GM18502 (cell line): Measurements from ENCODE around the gene AURKA.

ENCODE experiments used
- ATAC-seq: cut with Tn5 transposase; IDR thresholded peaks from one replicate; pipeline ENCODE4 v1.9.1; 2021; ENCODE audit warnings: mild to moderate bottlenecking; ENCODE audit not compliant: unreplicated experiment, poor library complexity

AURKA gene

DNA sequence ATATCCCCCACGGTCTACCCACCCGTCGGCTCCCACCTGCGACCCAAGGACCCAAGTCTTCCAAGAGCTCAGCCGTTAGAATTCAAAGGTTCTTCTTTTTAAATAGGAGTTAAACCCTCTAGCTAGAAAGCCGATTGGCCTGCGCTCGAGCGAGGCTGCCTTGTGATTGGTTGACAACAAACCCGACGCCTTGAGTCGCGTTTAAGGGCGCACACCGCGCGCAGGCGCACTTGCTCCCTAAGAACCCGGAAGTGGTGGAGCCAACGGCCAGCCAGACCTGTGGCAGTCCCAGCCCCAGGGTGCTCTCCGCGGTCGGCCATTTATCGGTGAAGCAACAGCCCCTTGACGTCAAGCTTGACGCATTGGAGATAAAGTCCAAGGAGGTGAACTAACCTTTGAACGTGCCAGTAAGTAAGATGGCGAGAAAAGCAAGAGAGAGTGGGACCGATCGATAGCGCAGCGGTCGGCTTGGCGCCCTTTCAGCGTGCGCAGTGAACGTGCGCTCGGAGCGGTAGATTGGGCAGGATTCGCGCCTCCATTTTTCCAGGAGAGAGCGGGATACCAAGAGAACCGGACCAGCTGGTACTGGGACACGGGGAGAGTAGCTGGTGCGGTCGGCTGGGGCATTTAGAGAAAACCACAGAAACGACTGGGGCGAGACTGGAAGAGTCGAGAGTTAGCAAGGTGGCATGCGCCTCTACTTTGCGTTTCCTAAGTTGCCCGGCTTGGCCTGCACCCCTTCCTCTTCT, at the start of gene AURKA, which contains the start of gene CSTF1:
Gene AURKA (minus strand): TSS at position 84 of the 749 bp plus-strand sequence. CDS start 4,018 bp downstream, outside the sequence.
Gene CSTF1 (plus strand): TSS at position 514 of the 749 bp plus-strand sequence. CDS start 2,908 bp downstream, outside the sequence.
- peak; percentile 92 for ATAC-seq

DNA sequence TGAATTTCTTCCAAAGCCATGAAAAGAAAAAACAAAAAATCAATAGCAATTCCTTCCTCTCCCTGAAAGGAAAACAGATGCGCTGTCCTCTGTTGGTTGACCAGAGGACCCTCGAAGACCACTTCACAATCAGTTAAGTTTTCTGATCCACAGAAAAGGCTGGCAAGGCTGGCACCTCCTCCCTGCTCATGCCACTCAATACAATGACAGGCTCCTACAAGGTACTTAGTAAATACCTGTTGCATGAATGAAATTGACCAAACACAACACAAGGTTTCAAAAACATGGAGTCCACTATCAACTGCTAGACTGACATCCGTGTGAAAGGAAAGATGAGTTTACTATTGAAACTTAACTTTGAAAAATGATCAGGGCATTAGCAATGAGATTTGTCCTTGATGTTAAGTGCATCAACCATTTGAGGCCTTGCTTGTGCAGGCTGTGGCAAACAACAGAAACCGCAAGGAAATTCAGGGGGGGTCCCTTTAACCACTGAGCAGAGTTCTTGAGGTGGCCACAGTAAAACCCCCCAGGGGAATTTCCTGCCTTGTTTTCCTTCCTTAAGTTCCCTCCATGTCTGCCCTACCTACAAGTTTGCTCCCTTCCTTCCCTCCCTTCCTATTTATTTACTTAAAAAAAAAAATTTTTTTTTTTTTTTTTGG, 48.5 kb upstream of the AURKA start:
- peak; percentile 74 for ATAC-seq

DNA sequence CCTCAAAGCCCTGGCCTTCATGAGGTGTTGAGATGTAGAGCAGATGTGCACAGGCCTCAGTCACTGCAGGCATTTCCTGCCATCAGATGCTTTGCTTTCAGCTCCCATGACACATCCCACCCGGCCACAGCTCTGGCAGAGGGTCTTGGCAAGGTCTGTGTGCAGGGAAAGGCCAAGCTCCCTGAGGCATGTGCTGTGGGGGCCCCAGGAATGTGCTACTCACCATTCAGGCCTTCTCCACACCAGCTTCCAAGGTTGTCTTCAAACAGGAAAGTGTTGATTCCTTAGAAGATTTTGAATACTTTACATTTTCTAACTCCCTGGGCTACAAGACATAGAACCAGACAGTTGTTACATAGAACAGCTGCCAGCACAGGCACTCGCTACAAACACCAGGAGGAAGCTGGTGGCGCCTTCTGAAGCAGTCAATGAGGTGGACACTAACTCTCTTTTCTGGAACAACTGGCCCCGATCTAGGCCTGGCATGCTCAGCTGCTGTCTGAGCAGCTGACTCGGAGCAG, 47.8 kb upstream of the AURKA start:
- ATAC-seq, result no peak

DNA sequence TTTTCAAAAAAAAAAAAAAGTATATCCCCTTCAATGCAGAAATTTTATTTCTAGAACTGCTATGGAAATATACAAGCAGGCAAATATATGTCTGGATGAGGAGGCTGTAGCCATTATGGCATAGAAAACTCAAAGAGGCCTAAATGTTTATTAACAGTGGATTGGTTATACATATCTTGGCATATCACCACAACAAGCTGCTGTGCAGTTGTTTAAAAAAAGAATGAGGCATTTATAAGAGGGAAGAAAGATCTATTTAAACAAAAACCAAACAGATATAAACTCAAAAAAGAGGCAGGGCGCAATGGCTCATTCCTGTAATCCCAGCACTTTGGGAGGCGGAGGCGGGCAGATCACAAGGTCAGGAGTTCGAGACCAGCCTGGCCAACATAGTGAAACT, 46.3 kb upstream of the AURKA start:
- ATAC-seq, result no peak

- ATAC-seq, result no peak
Measured at GRCh38 chr20:56437196-56437960, 45.4 kb upstream of the AURKA start.

- no peak for ATAC-seq
Measured at GRCh38 chr20:56433880-56434255, 41.9 kb upstream of the AURKA start.

DNA sequence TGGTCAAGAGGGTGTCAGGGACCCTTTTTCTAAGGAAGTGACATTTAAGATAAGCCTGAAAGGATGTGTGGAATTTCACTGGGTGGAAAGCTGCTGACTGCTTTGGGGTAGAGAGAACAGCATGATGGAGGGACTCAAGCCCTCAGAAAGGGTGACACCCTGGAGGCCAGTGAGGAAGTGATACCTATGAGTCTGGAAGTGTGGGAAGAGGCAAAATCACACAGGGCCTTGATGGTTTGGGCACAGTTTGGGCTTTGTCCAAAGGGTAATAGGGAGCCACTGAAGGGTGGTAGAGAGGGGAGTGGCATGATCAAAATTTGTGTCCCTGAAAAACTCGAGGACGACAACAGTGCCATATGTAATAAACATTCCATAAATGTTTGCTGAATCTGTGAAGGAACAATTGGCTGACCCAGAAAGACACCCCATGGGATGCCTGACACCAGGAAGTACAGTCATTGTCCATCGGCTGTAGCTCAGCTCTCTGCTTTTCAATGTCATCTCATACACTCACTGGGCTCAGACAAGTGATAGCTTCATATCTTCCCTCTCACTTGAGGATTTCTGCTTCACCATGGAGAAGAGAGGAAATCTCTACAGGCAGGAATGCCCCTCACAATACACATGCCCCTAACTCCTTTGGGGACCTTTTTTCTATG, 41.3 kb upstream of the AURKA start:
- no peak for ATAC-seq

- ATAC-seq, result no peak
Measured at GRCh38 chr20:56431471-56431870, 39.5 kb upstream of the AURKA start.

DNA sequence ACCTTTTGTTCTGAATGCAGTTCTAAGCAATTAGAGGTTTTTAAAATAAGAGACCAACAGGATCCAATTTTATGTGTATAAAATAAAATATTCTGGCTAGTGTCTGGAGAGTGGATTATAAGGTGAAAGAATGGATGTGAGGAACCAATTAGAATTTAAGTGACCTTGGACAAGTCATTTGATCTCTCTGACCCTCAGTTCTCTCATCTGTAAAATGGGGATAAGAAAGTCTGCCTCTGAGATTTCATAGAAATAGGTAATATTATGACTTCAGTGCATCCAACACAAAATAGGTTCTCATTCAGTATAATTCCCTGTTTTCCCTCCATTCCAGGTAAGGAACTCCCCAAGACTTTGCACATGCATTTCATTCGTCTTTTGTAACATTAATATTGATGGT, 38.9 kb upstream of the AURKA start:
- ATAC-seq, result no peak

DNA sequence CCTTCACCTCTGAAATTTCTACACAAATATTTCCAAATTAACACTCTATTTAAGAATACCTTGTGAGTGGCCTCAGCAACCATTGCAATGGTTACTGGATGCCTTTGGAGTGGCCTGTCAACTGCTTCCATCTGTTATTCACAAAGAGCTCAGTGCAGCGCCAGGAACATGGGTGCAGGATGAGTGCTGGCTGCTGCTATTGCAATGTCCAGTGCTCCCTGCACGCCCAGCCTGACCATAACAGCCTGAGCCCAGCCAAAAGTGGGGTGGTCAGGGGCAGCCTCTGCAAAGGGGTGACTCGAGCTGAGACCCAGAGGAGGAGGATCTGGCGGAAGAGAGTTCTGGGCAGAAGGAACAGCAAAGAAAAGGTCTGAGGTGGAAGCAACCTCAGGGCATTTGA, 38.4 kb upstream of the AURKA start:
- ATAC-seq, result no peak

DNA sequence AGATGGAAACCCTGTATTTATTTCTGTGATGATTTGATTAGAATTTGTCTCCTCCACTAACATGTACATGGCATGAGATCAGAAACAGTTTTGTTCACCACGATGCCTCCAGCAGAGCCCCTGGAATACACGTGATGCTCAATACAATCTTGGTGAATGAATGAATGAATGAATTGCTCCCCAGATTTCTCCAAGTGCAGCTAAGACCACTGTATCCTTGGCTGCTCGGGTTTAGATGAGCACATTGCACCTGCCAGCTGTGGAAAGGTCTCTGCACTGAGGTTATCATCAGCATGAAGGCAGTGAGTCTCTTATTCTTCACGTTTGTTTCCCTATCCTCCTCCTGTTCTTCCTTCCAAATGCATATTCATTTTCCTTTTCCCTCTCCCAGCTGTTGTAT, 37.9 kb upstream of the AURKA start:
- no peak for ATAC-seq

DNA sequence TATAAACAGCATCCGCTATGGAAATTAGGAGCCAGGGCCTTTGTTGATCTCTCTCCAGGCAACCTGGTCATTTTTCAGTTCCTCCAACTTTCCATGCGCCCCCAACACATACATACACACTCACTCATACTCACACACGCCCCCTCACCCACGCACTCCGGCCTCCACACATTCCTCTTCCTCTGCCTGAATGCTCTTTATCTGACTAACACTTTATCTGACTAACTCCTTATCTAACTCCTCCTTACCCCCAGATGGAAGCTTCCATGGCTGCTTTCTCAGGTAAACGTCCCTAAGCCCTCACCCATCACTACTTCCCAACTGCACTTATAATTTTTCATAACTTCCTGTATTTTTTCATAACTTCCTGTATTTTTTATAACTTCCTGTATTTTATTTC, 37.5 kb upstream of the AURKA start:
- no peak for ATAC-seq

GRCh38 chr20:56428881-56429280, 36.9 kb upstream of the AURKA start:
- no peak for ATAC-seq

DNA sequence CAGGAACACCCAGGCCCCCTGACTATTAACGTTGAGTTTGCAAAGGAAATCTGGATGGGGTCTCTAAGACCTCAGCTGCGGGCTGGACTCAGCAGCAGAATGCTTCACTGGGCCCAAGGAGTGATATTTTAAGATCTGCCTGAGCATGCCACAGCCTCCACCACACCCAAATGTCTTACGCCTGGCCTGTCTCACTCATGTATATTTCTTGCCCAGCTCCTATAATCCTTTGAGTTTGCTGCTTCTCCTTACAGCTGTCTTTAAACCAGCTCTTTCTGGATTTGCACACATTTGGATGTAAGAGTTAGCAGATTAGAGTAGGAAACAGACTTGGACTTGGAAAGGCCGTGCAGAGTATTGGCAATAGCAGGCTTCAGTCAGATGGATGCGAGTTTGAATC, 36.4 kb upstream of the AURKA start:
- ATAC-seq, result no peak

- no peak for ATAC-seq
Measured at GRCh38 chr20:56427797-56428196, 35.8 kb upstream of the AURKA start.

GRCh38 chr20:56426926-56427325, 34.9 kb upstream of the AURKA start:
- no peak for ATAC-seq

- no peak for ATAC-seq
Measured at GRCh38 chr20:56426026-56426425, 34.0 kb upstream of the AURKA start.

GRCh38 chr20:56424931-56425330, 32.9 kb upstream of the AURKA start:
- no peak for ATAC-seq

GRCh38 chr20:56423886-56424285, 31.9 kb upstream of the AURKA start:
- no peak for ATAC-seq

DNA sequence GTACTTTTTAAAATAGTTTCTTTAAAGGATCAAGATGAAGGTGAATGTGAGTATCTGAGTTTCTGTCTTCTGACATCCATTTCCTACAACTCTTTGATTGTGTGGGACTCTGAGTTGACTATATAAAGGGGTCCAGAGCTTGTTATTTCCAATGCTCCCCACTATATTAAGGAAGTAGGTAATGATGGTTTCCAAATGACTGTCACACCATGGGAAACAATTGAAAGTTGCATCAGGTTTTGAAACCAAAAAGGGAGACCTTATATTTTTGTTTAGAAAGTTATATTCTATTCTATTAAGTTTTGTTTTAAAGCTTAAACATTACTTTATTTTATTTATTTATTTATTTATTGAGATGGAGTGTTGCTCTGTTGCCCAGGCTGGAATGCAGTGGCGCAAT, 31.2 kb upstream of the AURKA start:
- ATAC-seq, result no peak
